ENCODE results near the gene DKK1.
"Not testable (repeated sequence)": the region's sequence is repeated elsewhere in the genome, so short reads cannot be mapped to it uniquely, and the experiment has no call there.

DKK1 gene

DNA sequence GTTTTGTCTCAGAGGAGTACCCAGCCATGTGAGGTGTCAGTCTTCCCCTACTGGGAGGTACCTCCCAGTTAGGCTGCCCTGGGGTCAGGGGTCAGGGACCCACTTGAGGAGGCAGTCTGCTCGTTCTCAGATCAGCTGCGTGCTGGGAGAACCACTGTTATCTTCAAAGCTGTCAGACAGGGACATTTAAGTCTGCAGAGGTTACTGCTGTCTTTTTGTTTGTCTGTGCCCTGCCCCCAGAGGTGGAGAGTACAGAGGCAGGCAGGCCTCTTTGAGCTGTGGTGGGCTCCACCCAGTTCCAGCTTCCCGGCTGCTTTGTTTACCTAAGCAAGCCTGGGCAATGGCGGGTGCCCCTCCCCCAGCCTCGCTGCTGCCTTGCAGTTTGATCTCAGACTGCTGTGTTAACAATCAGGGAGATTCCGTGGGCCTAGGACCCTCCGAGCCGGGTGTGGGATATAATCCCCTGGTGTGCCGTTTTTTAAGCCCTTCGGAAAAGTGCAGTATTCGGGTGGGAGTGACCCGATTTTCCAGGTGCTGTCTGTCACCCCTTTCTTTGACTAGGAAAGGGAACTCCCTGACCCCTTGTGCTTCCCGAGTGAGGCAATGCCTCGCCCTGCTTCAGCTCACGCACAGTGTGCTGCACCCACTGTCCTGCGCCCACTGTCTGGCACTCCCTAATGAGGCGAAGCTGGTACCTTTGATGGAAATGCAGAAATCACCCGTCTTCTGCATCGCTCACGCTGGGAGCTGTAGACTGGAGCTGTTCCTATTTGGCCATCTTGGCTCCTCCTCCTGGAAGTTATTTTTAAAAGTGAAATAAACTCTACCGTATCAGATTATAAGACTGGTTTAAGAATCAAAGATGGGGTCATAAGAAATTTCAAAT lies 51.7 kb downstream of the DKK1 start:
- not testable (repeated sequence) for DNase-seq (ENCODE audit: low read depth in 2 of 2, low spot score in 1 of 2)

All from stimulated activated CD8-positive, alpha-beta memory T cell treated with anti-CD3 and anti-CD28 coated beads, Interleukin-4, amount 100 ng/mL, for 4 hours (primary cell).